Esophagus muscularis mucosa (tissue), 3 donors: ENCODE measurements around the gene TYSND1.

Source experiments
- POLR2A ChIP-seq: fragments of 450-650 bp; IDR thresholded peaks from one replicate; pipeline ENCODE4 v1.6.1; 2017; ENCODE audit warnings: antibody characterized with exemption, moderate library complexity, mild to moderate bottlenecking, low read depth
- TF ChIP-seq, protein P1 (sequence below), 3 experiments: fragments of 200-600 bp in 2 of 3; fragments of 450-650 bp in 1 of 3; sonication (generic) in 2 of 3; IDR thresholded peaks; one replicate each; pipeline ENCODE4 v1.5.1; 2017 to 2019; ENCODE audit warnings: antibody characterized with exemption in 3 of 3, mild to moderate bottlenecking in 2 of 3, moderate library complexity in 1 of 3

DNA sequence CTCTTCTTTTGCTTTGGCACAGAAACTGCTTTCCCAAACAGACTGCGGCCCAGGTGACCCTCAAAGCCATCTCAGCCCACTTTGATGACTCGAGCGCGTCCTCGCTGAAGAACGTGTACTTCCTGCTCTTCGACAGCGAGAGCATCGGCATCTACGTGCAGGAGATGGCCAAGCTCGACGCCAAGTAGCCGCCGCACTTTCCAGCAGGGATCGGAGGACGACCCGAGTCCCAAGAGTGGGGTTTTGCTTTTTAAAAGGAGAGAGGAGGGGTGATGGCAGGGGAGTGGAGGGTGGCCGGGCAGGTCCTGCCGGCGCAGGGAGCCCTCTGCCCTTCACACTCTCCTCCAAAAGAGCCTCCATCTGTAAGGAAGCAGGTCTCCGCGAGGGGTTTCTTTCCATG is 35.0 kb downstream of the TYSND1 start:
- TF ChIP-seq, protein P1, sequence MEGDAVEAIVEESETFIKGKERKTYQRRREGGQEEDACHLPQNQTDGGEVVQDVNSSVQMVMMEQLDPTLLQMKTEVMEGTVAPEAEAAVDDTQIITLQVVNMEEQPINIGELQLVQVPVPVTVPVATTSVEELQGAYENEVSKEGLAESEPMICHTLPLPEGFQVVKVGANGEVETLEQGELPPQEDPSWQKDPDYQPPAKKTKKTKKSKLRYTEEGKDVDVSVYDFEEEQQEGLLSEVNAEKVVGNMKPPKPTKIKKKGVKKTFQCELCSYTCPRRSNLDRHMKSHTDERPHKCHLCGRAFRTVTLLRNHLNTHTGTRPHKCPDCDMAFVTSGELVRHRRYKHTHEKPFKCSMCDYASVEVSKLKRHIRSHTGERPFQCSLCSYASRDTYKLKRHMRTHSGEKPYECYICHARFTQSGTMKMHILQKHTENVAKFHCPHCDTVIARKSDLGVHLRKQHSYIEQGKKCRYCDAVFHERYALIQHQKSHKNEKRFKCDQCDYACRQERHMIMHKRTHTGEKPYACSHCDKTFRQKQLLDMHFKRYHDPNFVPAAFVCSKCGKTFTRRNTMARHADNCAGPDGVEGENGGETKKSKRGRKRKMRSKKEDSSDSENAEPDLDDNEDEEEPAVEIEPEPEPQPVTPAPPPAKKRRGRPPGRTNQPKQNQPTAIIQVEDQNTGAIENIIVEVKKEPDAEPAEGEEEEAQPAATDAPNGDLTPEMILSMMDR (IDR thresholded peaks at IDR 0.05), result no peak
- no peak for TF ChIP-seq POLR2A
